Measurements from ENCODE around the gene COL15A1.

COL15A1 gene

GRCh38 chr9:98944734-98945074 lies 997 bp downstream of the COL15A1 start:
- no peak for DNase-seq (ENCODE audit: low read depth)

GRCh38 chr9:98949565-98949964 lies 5.9 kb downstream of the COL15A1 start:
- DNase-seq (ENCODE audit: low read depth): no peak

GRCh38 chr9:98950262-98950661 lies 6.6 kb downstream of the COL15A1 start:
- no peak for DNase-seq (ENCODE audit: low read depth)

GRCh38 chr9:98951967-98952366 lies 8.3 kb downstream of the COL15A1 start:
- DNase-seq (ENCODE audit: low read depth): no peak

- DNase-seq (ENCODE audit: low read depth): no peak
These were observed 10.0 kb downstream of the COL15A1 start for GRCh38 chr9:98953581-98954243.

GRCh38 chr9:98954244-98954610 lies 10.5 kb downstream of the COL15A1 start:
- DNase-seq (ENCODE audit: low read depth): no peak

- no peak for DNase-seq (ENCODE audit: low read depth)
These were observed 11.6 kb downstream of the COL15A1 start for GRCh38 chr9:98955259-98955658.

GRCh38 chr9:98957826-98958225 lies 14.1 kb downstream of the COL15A1 start:
- DNase-seq (ENCODE audit: low read depth): no peak

- DNase-seq (ENCODE audit: low read depth): no peak
These were observed 14.7 kb downstream of the COL15A1 start for GRCh38 chr9:98958271-98958984.

GRCh38 chr9:98960409-98960808 lies 16.7 kb downstream of the COL15A1 start:
- no peak for DNase-seq (ENCODE audit: low read depth)

GRCh38 chr9:98961513-98962180 lies 17.9 kb downstream of the COL15A1 start:
- no peak for DNase-seq (ENCODE audit: low read depth)

GRCh38 chr9:98962181-98962560 lies 18.5 kb downstream of the COL15A1 start:
- DNase-seq (ENCODE audit: low read depth): no peak

GRCh38 chr9:98962861-98963260 lies 19.2 kb downstream of the COL15A1 start:
- no peak for DNase-seq (ENCODE audit: low read depth)

- no peak for DNase-seq (ENCODE audit: low read depth)
These were observed 20.5 kb downstream of the COL15A1 start for GRCh38 chr9:98964201-98964600.

GRCh38 chr9:98964911-98965336 lies 21.2 kb downstream of the COL15A1 start:
- no peak for DNase-seq (ENCODE audit: low read depth)

GRCh38 chr9:98966676-98967075 lies 23.0 kb downstream of the COL15A1 start:
- DNase-seq (ENCODE audit: low read depth): no peak

GRCh38 chr9:98967257-98967656 lies 23.6 kb downstream of the COL15A1 start:
- no peak for DNase-seq (ENCODE audit: low read depth)

GRCh38 chr9:98967680-98968079 lies 24.0 kb downstream of the COL15A1 start:
- DNase-seq (ENCODE audit: low read depth): no peak

GRCh38 chr9:98968601-98969337 lies 25.1 kb downstream of the COL15A1 start:
- no peak for DNase-seq (ENCODE audit: low read depth)

- no peak for DNase-seq (ENCODE audit: low read depth)
These were observed 26.9 kb downstream of the COL15A1 start for GRCh38 chr9:98970532-98971041.

GRCh38 chr9:98971168-98971914 lies 27.6 kb downstream of the COL15A1 start:
- DNase-seq (ENCODE audit: low read depth): no peak

- DNase-seq (ENCODE audit: low read depth): no peak
These were observed 28.2 kb downstream of the COL15A1 start for GRCh38 chr9:98971915-98972223.
